ENCODE results near the gene RAD51B. TPM values are rescaled to one million over a fixed set of nuclear protein-coding genes. Genes with fewer than 3 reads are reported as not detected.

The RAD51B gene
- total and polyA plus RNA-seq, 2 of the 13 experiments (the other 11 are each of a cell fraction or from before 2014, with no cell fraction given) = 7.0 to 9.5 TPM

- POLR2A ChIA-PET = no interaction called here
- peak; percentile 8 for FAIRE-seq
- Histone ChIP-seq H3K27me3 (ENCODE audit: control insufficient read depth in 1 of 2, insufficient read depth in 2 of 2, low read length in 2 of 2) (no peaks in the 10 kb centered on the region), H3K9ac (ENCODE audit: insufficient read depth, low read depth, low read length) (no peak overlapping the region), H2AFZ (ENCODE audit: low read length) (no peak overlapping the region), H3K79me2 (ENCODE audit: insufficient read depth, low read length) (no peaks in the 10 kb centered on the region), H3K36me3 (replicated peaks in 1 of 2; ENCODE audit: control insufficient read depth in 1 of 2, insufficient read depth in 2 of 2, low read length in 2 of 2) (no peaks in the 10 kb centered on the region), H4K20me1 (ENCODE audit: insufficient read depth, low read length) (no peaks in the 10 kb centered on the region), H3K4me1 (ENCODE audit: insufficient read depth, low read length) (peaks cover 24% of the 10 kb centered on the region), H3K4me2 (ENCODE audit: low read depth, low read length) (no peak overlapping the region), H3K9me3 (ENCODE audit: low read length) (no peaks in the 10 kb centered on the region), H3K27ac (ENCODE audit: extremely low read length, insufficient read depth, low read length) (no peak overlapping the region), H3K4me3 (replicated peaks in 1 of 3; ENCODE audit: insufficient read depth in 1 of 3, low read depth in 2 of 3, low read length in 3 of 3) (no peak overlapping the region)
- TF ChIP-seq ZMAT3 (CRISPR knock-in tag; conservative IDR thresholded peaks at IDR 0.05) = no peak
- TF ChIP-seq HNRNPLL (IDR thresholded peaks at IDR 0.05; ENCODE audit: low read depth, low read length, poor library complexity, severe bottlenecking) = no peak
- 91% methylated on average over 6 of the region's 6 CpGs for WGBS (ENCODE audit: low lambda C conversion rate)
- ATAC-seq = no peak
- no TSS peak for BruUV-seq (replicated peaks)
- CTCF ChIA-PET (ENCODE audit: low intra/inter-chr PET ratio, low total read pairs) = no interaction called here
- intact Hi-C loops (cut with micrococcal nuclease; ENCODE audit: unreplicated experiment) (no loop called here), in situ Hi-C loops (cut with HindIII; ENCODE audit: extremely low pct_ligation_motif_present, low pct_unique_long_range_greater_than_20kb) (no loop called here)
- no peak for DNase-seq (ENCODE audit: low spot score)
Observed at GRCh38 chr14:68308726-68309520, 489.3 kb downstream of the RAD51B start.

- no peaks in the 10 kb centered on the region for H3K79me2 ChIP-seq (ENCODE audit: insufficient read depth, low read length)
- no peak overlapping the region for H3K4me2 ChIP-seq (ENCODE audit: low read depth, low read length)
- POLR2A ChIA-PET = no interaction called here
- BruUV-seq (replicated peaks) = no TSS peak
- ATAC-seq = no peak
- H3K27me3 ChIP-seq (ENCODE audit: control insufficient read depth in 1 of 2, insufficient read depth in 2 of 2, low read length in 2 of 2) = no peaks in the 10 kb centered on the region
- no peak overlapping the region for H2AFZ ChIP-seq (ENCODE audit: low read length)
- no peak overlapping the region for H3K27ac ChIP-seq (ENCODE audit: extremely low read length, insufficient read depth, low read length)
- no peak for FAIRE-seq
- no peak overlapping the region for H3K9ac ChIP-seq (ENCODE audit: insufficient read depth, low read depth, low read length)
- no peak for TF ChIP-seq ZFAT (CRISPR knock-in tag; conservative IDR thresholded peaks at IDR 0.05)
- no peak for TF ChIP-seq BRCA1 (CRISPR knock-in tag; IDR thresholded peaks at IDR 0.05)
- TF ChIP-seq BATF2 (CRISPR knock-in tag; IDR thresholded peaks at IDR 0.05) = no peak
- TF ChIP-seq HOXD1 (CRISPR knock-in tag; IDR thresholded peaks at IDR 0.05) = no peak
- no peak for TF ChIP-seq FUBP1 (CRISPR knock-in tag; IDR thresholded peaks at IDR 0.05; ENCODE audit: borderline replicate concordance)
- TF ChIP-seq SRSF4 (IDR thresholded peaks at IDR 0.05; ENCODE audit: low read depth, low read length, poor library complexity, severe bottlenecking) = no peak
- TF ChIP-seq MTA1 (CRISPR knock-in tag; IDR thresholded peaks at IDR 0.05; ENCODE audit: borderline replicate concordance) = no peak
- no peak for TF ChIP-seq ZNF441 (CRISPR knock-in tag; IDR thresholded peaks at IDR 0.05; ENCODE audit: borderline replicate concordance)
- no peak for TF ChIP-seq TCF7L2 (IDR thresholded peaks at IDR 0.05; ENCODE audit: low read depth, low read length)
- no peak for TF ChIP-seq MXD4 (CRISPR knock-in tag; IDR thresholded peaks at IDR 0.05)
- no peak for TF ChIP-seq NFIB (CRISPR knock-in tag; IDR thresholded peaks at IDR 0.05; ENCODE audit: borderline replicate concordance)
- no peak for TF ChIP-seq MIXL1 (CRISPR knock-in tag; IDR thresholded peaks at IDR 0.05)
- no peak for TF ChIP-seq FLYWCH1 (CRISPR knock-in tag; IDR thresholded peaks at IDR 0.05)
- intact Hi-C loops (cut with micrococcal nuclease; ENCODE audit: unreplicated experiment) = no loop called here
- no peaks in the 10 kb centered on the region for H3K36me3 ChIP-seq (replicated peaks in 1 of 2; ENCODE audit: control insufficient read depth in 1 of 2, insufficient read depth in 2 of 2, low read length in 2 of 2)
- no peaks in the 10 kb centered on the region for H4K20me1 ChIP-seq (ENCODE audit: insufficient read depth, low read length)
- 96% methylated on average over 2 of the region's 2 CpGs for WGBS (ENCODE audit: low lambda C conversion rate)
- no peak overlapping the region for H3K4me3 ChIP-seq (replicated peaks in 1 of 3; ENCODE audit: insufficient read depth in 1 of 3, low read depth in 2 of 3, low read length in 3 of 3)
- no peaks in the 10 kb centered on the region for H3K9me3 ChIP-seq (ENCODE audit: low read length)
- in situ Hi-C loops (cut with HindIII; ENCODE audit: extremely low pct_ligation_motif_present, low pct_unique_long_range_greater_than_20kb) = no loop called here
- DNase-seq (ENCODE audit: low spot score) = no peak
- H3K4me1 ChIP-seq (ENCODE audit: insufficient read depth, low read length) = peaks cover 28% of the 10 kb centered on the region
- CTCF ChIA-PET (ENCODE audit: low intra/inter-chr PET ratio, low total read pairs) = no interaction called here
Observed at GRCh38 chr14:68309616-68310015, 490.0 kb downstream of the RAD51B start.

Measured in HepG2 (cell line).